GM18868 (cell line): Measurements from ENCODE around the gene COPS7A.

Experiments
- ATAC-seq: cut with Tn5 transposase; IDR thresholded peaks from one replicate; pipeline ENCODE4 v1.9.1; 2021; ENCODE audit warnings: mild to moderate bottlenecking, moderate library complexity; ENCODE audit not compliant: unreplicated experiment

The COPS7A gene, protein sequence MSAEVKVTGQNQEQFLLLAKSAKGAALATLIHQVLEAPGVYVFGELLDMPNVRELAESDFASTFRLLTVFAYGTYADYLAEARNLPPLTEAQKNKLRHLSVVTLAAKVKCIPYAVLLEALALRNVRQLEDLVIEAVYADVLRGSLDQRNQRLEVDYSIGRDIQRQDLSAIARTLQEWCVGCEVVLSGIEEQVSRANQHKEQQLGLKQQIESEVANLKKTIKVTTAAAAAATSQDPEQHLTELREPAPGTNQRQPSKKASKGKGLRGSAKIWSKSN

DNA sequence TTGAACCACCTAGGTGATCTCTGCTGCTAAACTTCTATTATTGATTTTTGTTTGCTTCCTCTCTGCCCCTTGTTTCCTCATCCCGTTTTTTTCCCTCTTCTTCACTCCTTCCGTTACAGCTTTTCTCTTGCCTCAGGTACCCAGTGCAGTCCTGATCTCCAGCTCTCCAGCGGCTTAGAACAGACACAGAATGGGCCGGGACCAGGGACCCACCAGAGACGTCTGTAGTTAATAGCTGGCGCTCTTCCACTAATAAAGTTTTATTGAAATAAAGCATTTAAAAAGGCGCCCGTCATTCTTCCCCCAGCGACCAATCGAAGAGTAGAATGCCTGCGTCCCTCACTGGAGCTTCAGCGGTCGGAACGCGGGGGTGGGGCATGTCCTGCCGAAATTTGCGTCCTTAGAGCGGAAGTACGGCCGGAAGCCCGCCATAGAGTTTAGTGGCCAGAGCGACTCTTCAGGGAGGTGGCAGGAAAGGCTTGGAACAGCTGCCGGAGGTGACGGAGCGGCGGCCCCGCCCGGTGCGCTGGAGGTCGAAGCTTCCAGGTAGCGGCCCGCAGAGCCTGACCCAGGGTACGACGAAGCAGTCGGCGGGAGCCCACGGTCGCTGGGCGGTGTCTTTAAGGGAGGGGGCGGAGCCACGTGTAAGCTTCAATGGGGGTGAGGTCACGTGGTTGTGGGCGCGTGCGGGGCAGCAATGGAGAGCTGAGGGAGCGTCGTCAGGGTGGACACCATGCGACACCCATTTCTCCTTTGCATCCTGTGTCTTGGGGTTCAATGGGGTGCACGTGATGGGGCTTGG is at the start of gene COPS7A:
TSS of gene COPS7A (plus strand) at position 440 of the 802 bp plus-strand sequence. CDS start 611 bp downstream, outside the sequence.
- peak; percentile 90 for ATAC-seq

DNA sequence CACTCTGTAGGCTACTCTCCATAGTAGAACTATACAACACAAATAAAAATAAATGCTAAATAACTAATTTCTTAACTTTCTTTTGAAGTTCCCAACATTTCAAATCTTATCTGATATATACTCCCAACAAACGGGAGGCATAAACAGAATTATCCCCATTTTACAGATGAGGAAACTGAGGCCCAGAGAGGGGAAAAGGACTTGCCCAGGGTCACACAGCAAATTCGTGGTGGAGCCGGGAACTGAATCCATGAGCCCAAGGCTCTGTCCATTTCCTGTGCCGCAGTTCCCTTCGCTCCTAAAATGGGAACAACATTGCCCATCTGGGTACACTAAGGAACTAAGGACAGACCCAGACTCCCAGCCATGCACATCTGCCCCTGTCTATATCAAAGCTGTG is 46.9 kb upstream of the COPS7A start:
- ATAC-seq, result no peak

DNA sequence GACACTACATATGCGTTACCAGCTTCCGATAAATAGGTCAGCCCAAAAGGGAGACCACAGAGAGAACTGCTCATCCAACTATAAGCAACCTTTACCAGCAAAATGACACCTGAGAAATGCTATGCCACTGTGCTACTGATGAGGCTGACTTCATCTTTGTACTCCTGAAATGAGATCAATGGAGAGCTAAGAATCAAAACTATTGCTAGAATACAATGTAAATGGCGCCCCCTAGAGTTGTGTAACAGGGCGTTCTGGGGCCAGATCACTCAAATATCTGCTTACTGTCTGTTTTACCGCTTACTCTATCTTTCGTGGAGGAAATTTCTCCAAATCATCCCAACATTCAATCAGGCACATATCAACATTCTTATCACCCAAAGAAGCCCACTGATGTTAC is 39.2 kb upstream of the COPS7A start:
- no peak for ATAC-seq

DNA sequence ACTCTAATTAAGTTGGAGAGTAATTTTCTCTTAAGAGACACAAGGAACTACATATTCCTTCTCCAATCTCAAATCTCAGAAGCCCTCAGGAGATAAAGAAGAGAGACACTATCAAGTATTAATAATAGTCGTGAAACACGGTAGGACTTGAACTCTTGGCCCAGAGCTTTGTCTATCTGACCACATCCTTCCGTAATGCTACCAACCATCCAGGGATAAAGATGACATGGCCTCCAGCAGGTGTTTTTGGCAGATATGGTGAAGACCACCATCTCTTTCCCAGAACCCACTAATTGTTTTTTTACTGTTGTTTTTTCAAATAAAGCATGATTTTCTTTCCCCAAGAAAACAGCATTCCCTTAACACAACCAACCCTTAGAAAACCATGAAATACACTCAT is 38.0 kb upstream of the COPS7A start:
- no peak for ATAC-seq

GRCh38 chr12:6688543-6688998 is 35.3 kb upstream of the COPS7A start:
- no peak for ATAC-seq

DNA sequence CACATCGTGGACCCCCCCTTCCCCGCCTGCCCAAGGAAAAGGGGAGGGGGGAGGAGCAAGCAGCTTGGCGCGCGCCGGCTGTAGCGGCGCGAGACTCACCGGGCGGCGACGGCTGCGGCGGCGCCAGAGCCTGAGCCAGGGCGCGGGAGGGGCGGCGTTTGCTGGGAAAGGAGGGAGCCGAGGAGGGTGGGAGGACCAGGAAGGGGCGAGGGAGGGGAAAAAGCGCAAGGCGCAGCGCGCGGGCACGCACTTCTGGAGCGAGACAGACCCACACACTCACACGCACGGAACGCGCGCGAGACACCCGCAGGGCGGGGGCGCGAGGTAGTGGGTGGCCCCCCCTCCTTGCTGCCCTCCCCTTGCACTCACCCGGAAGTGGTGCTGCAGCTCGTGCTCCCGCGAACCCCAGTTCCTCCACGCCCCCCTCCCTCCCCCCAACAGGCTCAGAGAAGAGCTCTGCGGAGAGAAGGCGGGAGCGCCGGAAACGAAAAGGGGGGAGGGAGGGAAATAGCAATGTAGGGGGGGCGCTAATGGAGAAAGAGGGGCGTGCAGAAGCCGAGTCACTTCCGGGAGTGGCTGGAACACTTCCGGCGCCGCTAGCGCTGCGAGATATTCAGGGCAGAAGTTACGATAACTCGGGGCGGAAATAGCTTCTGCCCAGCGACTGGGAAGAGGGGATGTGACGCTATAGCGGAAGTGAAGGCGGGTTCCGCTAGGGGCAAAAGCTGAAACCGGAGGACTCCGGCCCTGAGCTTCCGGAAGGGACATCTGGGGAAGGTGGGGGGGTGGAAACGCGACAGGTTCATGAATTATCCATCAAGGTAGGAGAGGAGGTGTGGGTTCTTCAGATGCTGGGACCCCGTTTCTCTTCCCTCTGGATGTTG is 34.6 kb upstream of the COPS7A start, which contains the start of gene ZNF384:
TSS of gene ZNF384 (minus strand) at position 377 of the 884 bp plus-strand sequence. CDS start 9,855 bp downstream, outside the sequence.
- ATAC-seq, result peak; percentile 78

DNA sequence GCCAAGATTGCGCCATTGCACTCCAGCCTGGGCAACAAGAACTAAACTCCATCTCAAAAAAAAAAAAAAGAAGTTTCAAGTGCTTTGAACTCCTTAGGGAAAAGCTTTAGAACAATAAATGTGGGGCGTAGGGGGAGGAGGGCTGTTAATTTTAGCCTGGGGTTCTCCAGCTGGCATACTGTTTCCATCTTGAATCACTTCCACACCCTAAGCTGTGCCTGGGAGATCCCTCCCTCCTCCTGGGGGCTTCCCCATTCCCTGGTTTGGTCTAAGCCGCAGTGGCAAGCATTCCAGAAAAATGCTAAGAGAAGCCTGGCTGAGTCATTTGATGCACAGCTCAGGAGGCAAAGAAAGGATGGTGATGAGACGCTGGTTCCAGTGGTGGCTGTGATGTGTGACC is 32.4 kb upstream of the COPS7A start:
- ATAC-seq, result no peak

- no peak for ATAC-seq
Observed at GRCh38 chr12:6692888-6693287, 31.0 kb upstream of the COPS7A start.

DNA sequence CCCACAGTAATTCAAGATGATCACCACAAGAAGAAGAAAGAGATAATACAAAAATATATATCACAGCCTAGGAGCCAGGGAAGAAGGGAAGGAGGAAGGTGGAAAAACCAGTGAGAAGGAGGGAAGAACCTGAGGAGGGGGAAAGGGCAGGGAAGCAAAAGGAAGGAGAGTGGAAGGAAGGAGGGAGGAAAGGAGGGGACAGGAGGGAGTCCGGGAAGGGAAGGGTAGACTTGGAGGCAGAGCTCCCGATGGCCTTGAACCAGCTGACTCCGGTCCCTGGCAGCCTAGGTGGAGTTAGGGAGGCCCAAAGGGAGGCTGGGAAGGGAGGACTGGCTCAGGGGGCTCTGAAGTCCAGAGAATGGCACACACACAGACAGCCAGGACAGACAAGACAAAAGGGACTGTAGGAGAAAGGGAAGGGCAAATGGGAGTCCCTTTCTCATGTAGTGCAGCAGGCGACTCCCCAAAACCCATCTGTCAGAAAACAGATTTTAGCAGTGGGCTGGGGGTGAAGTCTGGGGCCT is 30.0 kb upstream of the COPS7A start:
- no peak for ATAC-seq

- ATAC-seq, result no peak
Observed at GRCh38 chr12:6694701-6695100, 29.1 kb upstream of the COPS7A start.

DNA sequence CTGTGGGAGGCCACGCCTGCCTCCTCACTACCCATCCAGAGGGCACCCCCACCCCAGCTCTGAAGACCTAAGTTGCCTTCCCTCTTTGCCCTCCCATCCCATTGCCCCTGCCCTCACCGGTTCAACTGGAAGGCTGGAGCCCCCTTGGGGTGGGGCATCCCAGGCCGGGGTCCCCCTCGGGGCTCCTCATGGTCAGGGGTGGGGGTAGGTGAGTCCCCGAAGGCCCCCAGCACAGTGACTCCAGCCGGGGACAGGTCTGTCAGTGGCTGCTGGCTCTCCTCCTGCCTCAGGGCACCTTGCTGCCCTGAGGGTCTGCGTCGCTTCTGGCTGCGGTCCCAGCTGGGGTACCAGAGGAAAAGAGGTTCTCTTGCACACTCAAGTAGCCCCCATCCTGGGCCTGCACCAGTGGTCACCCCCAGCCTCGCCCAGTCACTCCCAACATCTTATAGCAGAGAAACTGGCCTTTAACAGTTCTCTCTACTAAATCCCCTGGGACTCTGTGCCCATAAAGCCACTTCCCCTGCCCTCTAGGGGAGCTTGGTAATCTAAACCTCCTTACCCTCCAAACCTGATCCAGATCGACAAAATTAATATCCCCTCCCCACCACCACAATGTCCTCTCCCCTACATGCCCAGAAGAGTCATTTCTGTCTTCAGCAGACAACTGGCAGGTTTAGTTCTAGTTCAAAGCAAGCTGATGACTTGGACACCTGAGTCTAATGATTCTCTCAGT is 28.4 kb upstream of the COPS7A start:
- no peak for ATAC-seq

- ATAC-seq, result peak; percentile 71
Observed at GRCh38 chr12:6696690-6697583, 26.9 kb upstream of the COPS7A start.

GRCh38 chr12:6697584-6698351 is 26.1 kb upstream of the COPS7A start:
- no peak for ATAC-seq

DNA sequence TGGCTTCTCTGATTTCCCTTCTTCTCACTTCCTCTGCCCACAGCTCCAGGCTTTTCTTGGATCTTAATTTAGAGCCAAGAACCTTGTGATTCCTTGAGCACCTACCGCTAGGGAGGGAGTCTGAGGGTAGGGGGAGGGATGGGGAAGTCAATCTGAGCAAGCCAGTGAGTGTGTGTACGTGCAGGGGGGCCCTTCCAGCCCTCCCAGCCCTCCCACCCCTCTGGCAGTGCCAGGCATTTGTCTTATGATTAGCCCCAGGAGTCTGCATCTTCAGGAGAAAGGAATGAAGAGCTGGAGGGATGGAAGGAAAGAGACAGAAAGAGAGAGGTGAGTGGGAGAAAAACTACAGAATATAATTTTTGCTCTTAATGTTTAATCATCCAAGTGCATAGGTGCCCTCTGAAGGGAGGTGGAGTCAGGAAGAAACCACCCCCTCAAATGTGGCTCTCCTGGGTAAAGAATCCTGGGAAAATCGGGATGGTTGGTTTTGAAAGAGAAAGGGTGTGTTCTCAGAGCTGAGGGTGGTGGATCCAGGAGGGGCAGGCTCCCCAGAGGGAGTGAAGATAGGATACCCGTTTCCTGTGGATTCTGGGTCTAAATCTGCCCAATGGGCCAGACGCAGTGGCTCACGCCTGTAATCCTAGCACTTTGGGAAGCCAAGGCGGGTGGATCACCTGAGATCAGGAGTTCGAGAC is 25.3 kb upstream of the COPS7A start:
- ATAC-seq, result no peak

DNA sequence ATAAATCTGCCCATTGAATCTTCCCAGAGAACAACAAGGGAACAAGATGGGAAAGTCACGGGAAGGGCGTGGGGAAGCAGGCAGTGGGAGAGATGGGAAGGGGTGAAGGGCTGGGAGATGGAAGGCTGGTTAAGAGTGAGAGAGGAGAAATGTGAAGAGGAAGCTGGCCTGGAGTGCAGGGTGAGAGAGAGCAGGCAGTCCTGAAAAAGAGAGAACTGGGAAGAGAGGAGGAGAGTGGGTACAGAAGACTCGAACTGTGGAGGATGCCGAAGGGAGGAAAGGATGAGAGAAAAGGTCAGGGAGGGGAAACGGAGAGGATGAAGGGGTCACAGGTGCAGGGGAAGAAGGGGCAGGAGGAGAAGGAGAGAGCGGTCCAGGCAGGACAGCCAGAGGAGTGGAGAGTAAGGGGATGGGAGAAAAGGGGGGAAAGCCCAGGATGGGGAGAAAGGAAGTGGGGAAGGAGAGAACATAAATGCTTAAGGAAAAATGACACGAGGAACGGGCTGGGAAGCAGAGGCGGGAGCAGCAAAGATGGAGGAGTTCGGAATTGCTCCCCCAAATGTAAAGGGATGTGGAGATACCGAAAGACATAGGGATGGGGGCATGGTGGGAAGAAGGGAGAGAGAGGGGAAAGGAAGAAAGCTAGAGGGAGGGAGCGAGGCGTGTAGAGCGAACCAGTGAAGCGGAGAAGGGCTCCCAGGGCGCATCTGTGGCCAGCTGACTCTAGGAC is 24.4 kb upstream of the COPS7A start:
- no peak for ATAC-seq

DNA sequence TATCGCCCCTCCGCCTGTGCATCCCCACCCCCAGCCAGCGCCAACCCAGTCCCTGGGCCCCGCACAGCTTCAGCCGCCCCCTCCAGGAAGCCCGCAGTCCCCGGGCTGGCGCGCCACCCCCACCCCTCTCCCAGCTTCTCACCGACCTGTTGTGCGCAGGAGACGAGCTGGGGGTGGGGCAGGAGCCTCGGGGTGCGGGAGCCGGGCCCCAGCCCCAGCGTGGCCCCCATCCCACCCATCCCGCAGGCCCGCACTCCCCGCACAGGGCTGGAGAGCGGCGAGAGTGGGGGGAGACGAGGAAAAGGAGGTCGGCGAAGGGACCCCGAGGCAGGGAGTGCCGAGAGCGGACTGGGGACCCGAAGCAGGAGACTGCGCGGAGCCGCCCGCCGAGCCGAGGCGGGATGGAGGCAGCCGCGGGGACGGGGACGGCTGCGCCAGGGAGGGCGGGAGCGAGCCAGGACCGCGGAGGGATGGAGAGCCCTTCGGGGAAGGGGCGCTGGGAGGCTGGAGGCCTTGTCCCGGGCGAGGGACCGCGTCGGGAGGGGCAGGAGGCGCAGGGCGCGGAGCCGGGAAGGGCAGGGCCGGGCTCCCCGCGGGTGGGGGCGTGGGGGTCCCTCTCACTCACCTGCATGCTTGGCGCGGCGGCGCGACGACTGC is 23.7 kb upstream of the COPS7A start:
- ATAC-seq, result no peak

GRCh38 chr12:6700646-6701051 is 23.2 kb upstream of the COPS7A start, which contains the start of gene PIANP:
Gene PIANP (minus strand): TSS chr12:6700815. CDS start chr12:6698061, 2,754 bp downstream.
- ATAC-seq, result no peak
